ENCODE results near the gene SKAP1. TPM values are rescaled to one million over a fixed set of nuclear protein-coding genes. Genes with fewer than 3 reads are reported as not detected.

Gene SKAP1
- total and polyA plus RNA-seq, 10 donors: 11.5 to 28.9 (median 20.5) TPM

DNA sequence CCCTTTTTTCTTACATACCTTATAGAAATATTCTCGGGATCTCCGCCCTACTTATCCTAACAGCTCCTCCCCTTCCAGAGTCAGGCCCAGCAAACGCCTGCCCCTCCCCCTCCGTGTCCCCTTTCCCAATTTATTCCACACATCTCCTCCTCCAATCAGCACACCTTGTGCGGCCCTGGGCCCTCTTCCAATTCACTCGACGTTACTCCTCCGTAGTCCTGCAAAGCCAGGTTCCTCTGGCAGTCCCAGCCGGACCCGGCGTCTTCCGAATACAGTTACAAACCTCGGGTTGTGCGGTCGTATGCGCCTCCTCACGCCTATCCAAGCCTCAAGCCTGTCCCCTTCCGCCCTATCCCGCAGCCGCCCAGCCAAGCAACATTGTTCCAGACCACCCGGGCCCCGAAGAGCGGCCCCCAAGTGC lies 329.4 kb downstream of the SKAP1 start:
- Histone ChIP-seq H3K27me3 (replicated peaks in 1 of 7) (no peaks in the 10 kb centered on the region), H3K4me3 (peak overlapping the region; percentile 82 to 100 (median 98)), H3K9me3 (peaks cover 0 to 6% (median 0%) of the 10 kb centered on the region in 8 donors), H3K4me1 (peaks cover 12 to 78% (median 31%) of the 10 kb centered on the region in 6 donors), H3K36me3 (peaks cover 0 to 1% (median 0%) of the 10 kb centered on the region in 6 donors), H3K27ac (peak overlapping the region; percentile 76 to 94 (median 90))
- intact Hi-C loops (cut with DNase I; ENCODE audit: low total_unique reads): no loop called here
- TF ChIP-seq, protein P1, sequence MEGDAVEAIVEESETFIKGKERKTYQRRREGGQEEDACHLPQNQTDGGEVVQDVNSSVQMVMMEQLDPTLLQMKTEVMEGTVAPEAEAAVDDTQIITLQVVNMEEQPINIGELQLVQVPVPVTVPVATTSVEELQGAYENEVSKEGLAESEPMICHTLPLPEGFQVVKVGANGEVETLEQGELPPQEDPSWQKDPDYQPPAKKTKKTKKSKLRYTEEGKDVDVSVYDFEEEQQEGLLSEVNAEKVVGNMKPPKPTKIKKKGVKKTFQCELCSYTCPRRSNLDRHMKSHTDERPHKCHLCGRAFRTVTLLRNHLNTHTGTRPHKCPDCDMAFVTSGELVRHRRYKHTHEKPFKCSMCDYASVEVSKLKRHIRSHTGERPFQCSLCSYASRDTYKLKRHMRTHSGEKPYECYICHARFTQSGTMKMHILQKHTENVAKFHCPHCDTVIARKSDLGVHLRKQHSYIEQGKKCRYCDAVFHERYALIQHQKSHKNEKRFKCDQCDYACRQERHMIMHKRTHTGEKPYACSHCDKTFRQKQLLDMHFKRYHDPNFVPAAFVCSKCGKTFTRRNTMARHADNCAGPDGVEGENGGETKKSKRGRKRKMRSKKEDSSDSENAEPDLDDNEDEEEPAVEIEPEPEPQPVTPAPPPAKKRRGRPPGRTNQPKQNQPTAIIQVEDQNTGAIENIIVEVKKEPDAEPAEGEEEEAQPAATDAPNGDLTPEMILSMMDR (IDR thresholded peaks at IDR 0.05 in 8 of 11, conservative IDR thresholded peaks at IDR 0.05 in 3 of 11): no peak
- TF ChIP-seq POLR2A (IDR thresholded peaks at IDR 0.05) (no peak), POLR2AphosphoS5 (IDR thresholded peaks at IDR 0.05) (no peak)
- 2 to 3% (median 2%) methylated on average over 23 of the region's 23 CpGs for WGBS, 5 donors
- DNase-seq: no peak

DNA sequence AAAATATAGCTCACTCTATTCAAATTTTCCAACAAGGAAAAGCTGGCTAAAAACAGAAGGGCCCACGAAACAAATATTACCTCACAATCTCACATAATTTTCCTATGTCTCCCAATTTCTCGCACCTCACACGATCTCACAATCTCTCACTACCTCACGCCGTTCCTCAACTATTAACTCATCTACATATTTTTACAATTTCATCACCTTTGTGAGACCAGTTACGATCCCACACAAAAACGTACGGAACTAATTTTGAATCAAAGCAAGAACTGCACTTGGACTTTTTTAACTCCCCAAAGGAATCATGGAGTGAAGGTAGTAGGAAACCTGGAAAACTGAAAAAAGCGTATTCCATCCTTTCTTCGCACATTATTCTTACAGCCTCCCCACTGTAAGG lies 329.9 kb downstream of the SKAP1 start:
- intact Hi-C loops (cut with DNase I; ENCODE audit: low total_unique reads): no loop called here
- peaks cover 12 to 82% (median 31%) of the 10 kb centered on the region in 6 donors for H3K4me1 ChIP-seq
- WGBS, 5 donors: 61 to 73% (median 71%) methylated on average over 10 of the region's 10 CpGs
- TF ChIP-seq POLR2AphosphoS5 (IDR thresholded peaks at IDR 0.05) (no peak), POLR2A (IDR thresholded peaks at IDR 0.05) (no peak)
- TF ChIP-seq, protein P1 (IDR thresholded peaks at IDR 0.05 in 8 of 11, conservative IDR thresholded peaks at IDR 0.05 in 3 of 11): no peak
- H3K4me3 ChIP-seq: peak overlapping the region in 7 of 8 donors; percentile 82 to 100 (median 98)
- H3K27me3 ChIP-seq (replicated peaks in 1 of 7): no peaks in the 10 kb centered on the region
- peak overlapping the region in 4 of 8 donors; percentile 90 to 94 (median 93) for H3K27ac ChIP-seq
- DNase-seq: no peak
- peaks cover 0 to 6% (median 0%) of the 10 kb centered on the region in 6 donors for H3K36me3 ChIP-seq
- H3K9me3 ChIP-seq: peaks cover 0 to 6% (median 0%) of the 10 kb centered on the region in 8 donors

DNA sequence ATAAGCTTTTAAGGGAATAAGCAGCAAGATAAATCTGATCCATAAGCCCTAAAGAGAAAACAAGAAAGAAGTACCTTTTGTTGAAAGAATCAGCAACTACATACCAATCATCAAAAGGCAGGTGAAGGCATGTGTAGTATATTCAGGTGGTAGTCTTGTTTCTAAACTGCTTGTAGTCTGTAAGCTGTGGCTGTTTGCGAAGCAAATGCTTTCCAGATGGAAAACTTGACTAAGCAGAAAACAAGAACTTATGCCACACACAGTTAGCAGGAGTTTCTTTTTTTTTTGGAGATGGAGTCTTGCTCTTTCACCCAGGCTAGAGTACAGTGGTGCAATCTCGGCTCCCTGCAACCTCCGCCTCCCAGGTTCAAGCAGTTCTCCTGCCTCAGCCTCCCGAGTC lies 334.4 kb downstream of the SKAP1 start:
- intact Hi-C loops (cut with DNase I; ENCODE audit: low total_unique reads): no loop called here
- H3K27me3 ChIP-seq (replicated peaks in 1 of 7): no peaks in the 10 kb centered on the region
- no peak for TF ChIP-seq POLR2A (IDR thresholded peaks at IDR 0.05)
- TF ChIP-seq, protein P1 (IDR thresholded peaks at IDR 0.05 in 8 of 11, conservative IDR thresholded peaks at IDR 0.05 in 3 of 11): no peak
- no peak for TF ChIP-seq POLR2AphosphoS5 (IDR thresholded peaks at IDR 0.05)

GRCh38 chr17:48093341-48094045 lies 336.5 kb downstream of the SKAP1 start:
- H3K4me1 ChIP-seq: peaks cover 0 to 28% (median 3%) of the 10 kb centered on the region in 6 donors
- H3K36me3 ChIP-seq: peaks cover 0 to 39% (median 4%) of the 10 kb centered on the region in 6 donors
- H3K9me3 ChIP-seq: no peaks in the 10 kb centered on the region
- WGBS, 5 donors: 91 to 96% (median 94%) methylated on average over 11 of the region's 11 CpGs
- H3K4me3 ChIP-seq: no peak overlapping the region
- no peak overlapping the region for H3K27ac ChIP-seq
- DNase-seq: peak; percentile 21
- intact Hi-C loops (cut with DNase I; ENCODE audit: low total_unique reads): no loop called here
- H3K27me3 ChIP-seq (replicated peaks in 1 of 7): no peaks in the 10 kb centered on the region
- TF ChIP-seq POLR2A (IDR thresholded peaks at IDR 0.05): no peak
- TF ChIP-seq, protein P1 (IDR thresholded peaks at IDR 0.05 in 8 of 11, conservative IDR thresholded peaks at IDR 0.05 in 3 of 11): no peak
- TF ChIP-seq POLR2AphosphoS5 (IDR thresholded peaks at IDR 0.05): no peak

More for the DNA sequence above, 334.4 kb downstream of the SKAP1 start:
- Histone ChIP-seq H3K27ac (no peak overlapping the region), H3K4me1 (peaks cover 6 to 42% (median 12%) of the 10 kb centered on the region in 6 donors), H3K36me3 (peaks cover 0 to 34% (median 4%) of the 10 kb centered on the region in 6 donors), H3K4me3 (no peak overlapping the region), H3K9me3 (no peaks in the 10 kb centered on the region)
- 94 to 96% (median 95%) methylated on average over 4 of the region's 4 CpGs for WGBS, 5 donors
- DNase-seq: no peak
